Measurements from ENCODE around the gene SDHAF4. TPM values are rescaled to one million over a fixed set of nuclear protein-coding genes. Genes with fewer than 3 reads are reported as not detected.

SDHAF4 gene
- total RNA-seq, 4 donors from 2014 or later: 2.6 to 10.0 (median 6.2) TPM

- Histone ChIP-seq H3K27ac (no peak overlapping the region), H3K4me3 (no peak overlapping the region), H3K9me3 (no peaks in the 10 kb centered on the region), H3K36me3 (peaks cover 0 to 5% of the 10 kb centered on the region in 2 donors), H3K4me1 (no peaks in the 10 kb centered on the region), H3K27me3 (no peaks in the 10 kb centered on the region)
- TF ChIP-seq POLR2A (IDR thresholded peaks at IDR 0.05): no peak
- TF ChIP-seq CTCF (IDR thresholded peaks at IDR 0.05 in 4 of 5, conservative IDR thresholded peaks at IDR 0.05 in 1 of 5): no peak
- DNase-seq (no peak), ATAC-seq (no peak)
- in situ Hi-C loops (cut with MboI; ENCODE audit: low sequenced_read_pairs in 4 of 4): loop anchor here in 2 of 4 donors (25.0 kb wide), 1 partner anchor 360 kb away; no protein-coding TSS in a partner anchor
- intact Hi-C loops (cut with DNase I; ENCODE audit: low total_unique reads): no loop called here
Measured at GRCh38 chr6:70527071-70527737, 39.5 kb upstream of the SDHAF4 start.

GRCh38 chr6:70530023-70530422 is 36.7 kb upstream of the SDHAF4 start:
- TF ChIP-seq POLR2A (IDR thresholded peaks at IDR 0.05) (no peak), CTCF (IDR thresholded peaks at IDR 0.05 in 4 of 5, conservative IDR thresholded peaks at IDR 0.05 in 1 of 5) (no peak)
- H3K27ac ChIP-seq: no peak overlapping the region
- intact Hi-C loops (cut with DNase I; ENCODE audit: low total_unique reads): no loop called here
- ATAC-seq (no peak), DNase-seq (no peak)
- H3K9me3 ChIP-seq: no peaks in the 10 kb centered on the region
- in situ Hi-C loops (cut with MboI; ENCODE audit: low sequenced_read_pairs in 4 of 4): loop anchor here in 2 of 4 donors (25.0 kb wide), 1 partner anchor 357 kb away; no protein-coding TSS in a partner anchor
- H3K27me3 ChIP-seq: no peaks in the 10 kb centered on the region
- peaks cover 0 to 7% of the 10 kb centered on the region in 2 donors for H3K36me3 ChIP-seq
- H3K4me1 ChIP-seq: no peaks in the 10 kb centered on the region
- no peak overlapping the region for H3K4me3 ChIP-seq

- intact Hi-C loops (cut with DNase I; ENCODE audit: low total_unique reads) (no loop called here), in situ Hi-C loops (cut with MboI; ENCODE audit: low sequenced_read_pairs in 4 of 4) (loop anchor here in 2 of 4 donors (25.0 kb wide), 1 partner anchor 356 kb away; no protein-coding TSS in a partner anchor)
- DNase-seq: no peak
- peaks cover 0 to 6% of the 10 kb centered on the region in 2 donors for H3K36me3 ChIP-seq
- H3K27ac ChIP-seq: no peak overlapping the region
- no peak overlapping the region for H3K4me3 ChIP-seq
- TF ChIP-seq POLR2A (IDR thresholded peaks at IDR 0.05): no peak
- no peak for TF ChIP-seq CTCF (IDR thresholded peaks at IDR 0.05 in 4 of 5, conservative IDR thresholded peaks at IDR 0.05 in 1 of 5)
- H3K4me1 ChIP-seq: no peaks in the 10 kb centered on the region
- no peak for ATAC-seq
- H3K9me3 ChIP-seq: no peaks in the 10 kb centered on the region
- H3K27me3 ChIP-seq: no peaks in the 10 kb centered on the region
Measured at GRCh38 chr6:70531133-70531532, 35.6 kb upstream of the SDHAF4 start.

- no peak overlapping the region for H3K4me3 ChIP-seq
- no peaks in the 10 kb centered on the region for H3K9me3 ChIP-seq
- in situ Hi-C loops (cut with MboI; ENCODE audit: low sequenced_read_pairs in 4 of 4) (loop anchor here in 2 of 4 donors (25.0 kb wide), 1 partner anchor 350 kb away; no protein-coding TSS in a partner anchor), intact Hi-C loops (cut with DNase I; ENCODE audit: low total_unique reads) (no loop called here)
- H3K4me1 ChIP-seq: no peaks in the 10 kb centered on the region
- ATAC-seq (no peak), DNase-seq (no peak)
- H3K27me3 ChIP-seq: no peaks in the 10 kb centered on the region
- TF ChIP-seq POLR2A (IDR thresholded peaks at IDR 0.05) (no peak), CTCF (IDR thresholded peaks at IDR 0.05 in 4 of 5, conservative IDR thresholded peaks at IDR 0.05 in 1 of 5) (no peak)
- no peak overlapping the region for H3K27ac ChIP-seq
- peaks cover 0 to 14% of the 10 kb centered on the region in 2 donors for H3K36me3 ChIP-seq
Measured at GRCh38 chr6:70537266-70537665, 29.5 kb upstream of the SDHAF4 start.
